ENCODE results near the gene ACYP2.

GRCh38 chr2:54085069-54085468 lies 30.3 kb upstream of the ACYP2 start:
- TF ChIP-seq CTCF (IDR thresholded peaks at IDR 0.05) (no peak), POLR2AphosphoS5 (IDR thresholded peaks at IDR 0.05) (no peak), POLR2A (IDR thresholded peaks at IDR 0.05) (no peak), EP300 (IDR thresholded peaks at IDR 0.05) (no peak)
